HepG2 (cell line): ENCODE data around the gene TFF1. TPM values are rescaled to one million over a fixed set of nuclear protein-coding genes. Genes with fewer than 3 reads are reported as not detected.
A peak's percentile ranks its signal among the peaks of the same experiment; 100 is the strongest.

Source experiments
- ATF3 ChIP-seq: sonication (generic); formaldehyde crosslinking; IDR thresholded peaks from 2 replicates; pipeline ENCODE4 v1.4.0; 2020; ENCODE audit warnings: missing genetic modification reagents
- JUNB ChIP-seq: sonication (generic); formaldehyde crosslinking; IDR thresholded peaks from 2 replicates; pipeline ENCODE4 v1.8.0; 2022; ENCODE audit warnings: missing genetic modification reagents, mild to moderate bottlenecking, borderline replicate concordance
- MBNL3 ChIP-seq: fragments of 250-450 bp; sonication (Bioruptor Pico); conservative IDR thresholded peaks from 2 replicates; pipeline ENCODE4 v1.8.0; 2022; ENCODE audit warnings: mild to moderate bottlenecking, inconsistent platforms
- MED1 ChIP-seq: sonication (generic); formaldehyde crosslinking; IDR thresholded peaks from 2 replicates; pipeline ENCODE4 v1.4.0; 2020; ENCODE audit warnings: missing genetic modification reagents
- MXD1 ChIP-seq: sonication (generic); formaldehyde crosslinking; IDR thresholded peaks from 2 replicates; pipeline ENCODE4 v1.4.0; 2020; ENCODE audit warnings: mild to moderate bottlenecking, missing genetic modification reagents
- NBN ChIP-seq: fragments of 450-650 bp; conservative IDR thresholded peaks from 2 replicates; pipeline ENCODE4 v1.6.1; 2017
- NFKBIZ ChIP-seq: IDR thresholded peaks from 2 replicates; pipeline ENCODE4 v1.6.1; 2018; ENCODE audit warnings: missing genetic modification reagents, missing compliant biosample characterization
- NONO ChIP-seq, 2 experiments: fragments of 450-650 bp in 1 of 2; sonication (generic) in 1 of 2; formaldehyde crosslinking in 1 of 2; IDR thresholded peaks in 1 of 2; conservative IDR thresholded peaks in 1 of 2; 2 replicates each; pipeline versions ENCODE4 v1.6.1 to v1.8.0; 2017 to 2022; ENCODE audit warnings: mild to moderate bottlenecking in 1 of 2, missing genetic modification reagents in 1 of 2, moderate library complexity in 1 of 2
- POLR2AphosphoS2 ChIP-seq: IDR thresholded peaks from 2 replicates; pipeline ENCODE4 v1.6.1; 2011; ENCODE audit warnings: low read depth, low read length, improper control_type of control experiment
- RAD51 ChIP-seq: fragments of 450-650 bp; IDR thresholded peaks from 2 replicates; pipeline ENCODE4 v1.6.1; 2016; ENCODE audit warnings: borderline replicate concordance
- SIN3B ChIP-seq: fragments of 150-350 bp; IDR thresholded peaks from 2 replicates; pipeline ENCODE4 v1.6.1; 2014; ENCODE audit warnings: low read length
- ZBTB46 ChIP-seq: sonication (generic); formaldehyde crosslinking; IDR thresholded peaks from 2 replicates; pipeline ENCODE4 v1.4.0; 2020; ENCODE audit warnings: mild to moderate bottlenecking, missing genetic modification reagents, borderline replicate concordance
- ZNF407 ChIP-seq: sonication (generic); formaldehyde crosslinking; IDR thresholded peaks from one replicate; pipeline ENCODE4 v1.5.1; 2020; ENCODE audit warnings: mild to moderate bottlenecking, missing genetic modification reagents; ENCODE audit errors: not compliant biosample characterization
- ZNF703 ChIP-seq: sonication (generic); formaldehyde crosslinking; IDR thresholded peaks from 2 replicates; pipeline ENCODE4 v1.5.1; 2020; ENCODE audit warnings: missing genetic modification reagents, mild to moderate bottlenecking, moderate library complexity, borderline replicate concordance
- ZSCAN29 ChIP-seq: sonication (generic); formaldehyde crosslinking; conservative IDR thresholded peaks from 2 replicates; pipeline ENCODE4 v1.4.0; 2020; ENCODE audit warnings: mild to moderate bottlenecking, missing genetic modification reagents
- polyA plus RNA-seq, 8 experiments: library from polyadenylated mRNA; depleted of rRNA in 3 of 8; stranded (reverse) in 7 of 8; unstranded in 1 of 8; fragments of >200 nt; fragmentation: Illumina TruSeq in 4 of 8; extraction: Trizol in 4 of 8; gene quantifications; 2 replicates each; pipeline versions ENCODE4 v1.2.1 to v1.2.3, GENCODE V29; 2011 to 2016; ENCODE audit warnings: low read depth in 4 of 8, missing spikeins in 1 of 8, mixed read lengths in 1 of 8; ENCODE audit not compliant: insufficient read depth in 1 of 8
- total RNA-seq, 5 experiments: library from RNA; depleted of rRNA; stranded (reverse); fragments of >200 nt; fragmentation: Illumina TruSeq; extraction: Trizol; gene quantifications; 2 replicates each; pipeline ENCODE4 v1.2.3, GENCODE V29; 2016; ENCODE audit warnings: low read depth in 1 of 5

TFF1 gene
- total and polyA plus RNA-seq, 2 of the 13 experiments (the other 11 are each of a cell fraction or from before 2014, with no cell fraction given), result 0.24 to 19.4 TPM

GRCh38 chr21:42386034-42386591 lies 19.8 kb upstream of the TFF1 start (continued):
- TF ChIP-seq MXD1 (CRISPR knock-in tag) (no peak), RAD51 (no peak), SIN3B (no peak), JUNB (CRISPR knock-in tag) (no peak), NFKBIZ (CRISPR knock-in tag) (peak; percentile 94; the same call in 1 of the 2 replicates), ZNF703 (CRISPR knock-in tag) (no peak), ZNF407 (CRISPR knock-in tag) (no peak), NBN (no peak), MBNL3 (CRISPR knock-in tag) (no peak), MED1 (CRISPR knock-in tag) (peak; percentile 94), ZSCAN29 (CRISPR knock-in tag) (peak; percentile 73; the same call in 1 of the 2 replicates), NONO (IDR thresholded peaks at IDR 0.05) (no peak), NONO (CRISPR knock-in tag; conservative IDR thresholded peaks at IDR 0.05) (peak; percentile 50; the same call in 1 of the 2 replicates), ATF3 (peak; percentile 32; the same call in 1 of the 2 replicates), ZBTB46 (CRISPR knock-in tag) (no peak), POLR2AphosphoS2 (no peak)
